ENCODE results near the gene ACSM2B. TPM values are rescaled to one million over a fixed set of nuclear protein-coding genes. Genes with fewer than 3 reads are reported as not detected.

The ACSM2B gene
- total and polyA plus RNA-seq, 8 donors: 0.21 to 0.76 (median 0.53) TPM; not detected in 4

DNA sequence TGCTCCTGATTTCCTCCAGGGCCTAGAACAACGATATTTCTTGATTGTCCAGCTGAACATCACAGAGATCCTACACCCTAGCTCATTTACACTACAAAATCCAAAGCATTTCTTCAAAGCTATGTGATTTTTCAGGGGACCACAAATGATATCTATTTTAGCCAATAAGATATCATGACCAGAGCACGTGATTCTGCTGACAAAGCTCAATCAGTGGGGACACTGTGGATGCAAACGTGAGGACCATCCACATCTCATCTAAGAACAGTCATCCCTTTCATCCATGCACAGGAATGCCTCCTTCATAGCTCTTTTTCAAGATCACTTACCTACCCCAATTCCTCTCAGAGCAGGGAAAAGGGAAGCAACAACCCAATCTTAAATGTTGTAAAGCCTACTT is 56.9 kb downstream of the ACSM2B start:
- H3K36me3 ChIP-seq: no peaks in the 10 kb centered on the region
- H3K27ac ChIP-seq: no peak overlapping the region
- H3K9me3 ChIP-seq: no peaks in the 10 kb centered on the region
- ATAC-seq (no peak), FAIRE-seq (no peak), DNase-seq (no peak)
- WGBS, 2 donors: 47 to 48% methylated on average over 3 of the region's 3 CpGs
- H3K27me3 ChIP-seq: no peaks in the 10 kb centered on the region
- TF ChIP-seq, protein P1, sequence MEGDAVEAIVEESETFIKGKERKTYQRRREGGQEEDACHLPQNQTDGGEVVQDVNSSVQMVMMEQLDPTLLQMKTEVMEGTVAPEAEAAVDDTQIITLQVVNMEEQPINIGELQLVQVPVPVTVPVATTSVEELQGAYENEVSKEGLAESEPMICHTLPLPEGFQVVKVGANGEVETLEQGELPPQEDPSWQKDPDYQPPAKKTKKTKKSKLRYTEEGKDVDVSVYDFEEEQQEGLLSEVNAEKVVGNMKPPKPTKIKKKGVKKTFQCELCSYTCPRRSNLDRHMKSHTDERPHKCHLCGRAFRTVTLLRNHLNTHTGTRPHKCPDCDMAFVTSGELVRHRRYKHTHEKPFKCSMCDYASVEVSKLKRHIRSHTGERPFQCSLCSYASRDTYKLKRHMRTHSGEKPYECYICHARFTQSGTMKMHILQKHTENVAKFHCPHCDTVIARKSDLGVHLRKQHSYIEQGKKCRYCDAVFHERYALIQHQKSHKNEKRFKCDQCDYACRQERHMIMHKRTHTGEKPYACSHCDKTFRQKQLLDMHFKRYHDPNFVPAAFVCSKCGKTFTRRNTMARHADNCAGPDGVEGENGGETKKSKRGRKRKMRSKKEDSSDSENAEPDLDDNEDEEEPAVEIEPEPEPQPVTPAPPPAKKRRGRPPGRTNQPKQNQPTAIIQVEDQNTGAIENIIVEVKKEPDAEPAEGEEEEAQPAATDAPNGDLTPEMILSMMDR (IDR thresholded peaks at IDR 0.05): no peak
- no peak overlapping the region for H3K4me3 ChIP-seq
- H3K4me1 ChIP-seq: no peaks in the 10 kb centered on the region
- intact Hi-C loops (cut with DNase I): no loop called here

DNA sequence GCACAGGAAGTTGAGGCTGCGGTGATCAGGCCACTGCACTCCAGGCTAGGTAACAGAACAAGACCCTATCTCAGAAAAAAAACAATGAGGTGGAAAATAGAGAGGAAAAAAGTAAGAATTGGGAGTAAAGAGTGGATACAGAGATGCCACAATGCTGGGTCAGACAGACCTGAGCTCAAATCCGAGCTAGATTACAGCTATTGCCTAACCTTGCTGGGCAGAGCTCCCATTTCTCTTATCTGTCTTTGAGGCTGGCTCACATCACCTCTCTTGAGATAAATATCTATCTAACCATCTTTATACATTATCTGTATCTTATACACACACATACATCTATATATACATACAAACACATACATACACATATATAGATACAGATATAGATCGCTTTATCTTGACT is 59.0 kb downstream of the ACSM2B start:
- intact Hi-C loops (cut with DNase I): no loop called here
- H3K9me3 ChIP-seq: no peaks in the 10 kb centered on the region
- ATAC-seq (no peak), DNase-seq (no peak), FAIRE-seq (no peak)
- no peaks in the 10 kb centered on the region for H3K36me3 ChIP-seq
- H3K4me1 ChIP-seq: no peaks in the 10 kb centered on the region
- 64 to 75% methylated on average over 3 of the region's 3 CpGs for WGBS, 2 donors
- no peaks in the 10 kb centered on the region for H3K27me3 ChIP-seq
- H3K4me3 ChIP-seq: no peak overlapping the region
- H3K27ac ChIP-seq: no peak overlapping the region
- TF ChIP-seq, protein P1 (IDR thresholded peaks at IDR 0.05): no peak

GRCh38 chr16:20515688-20516090 is 60.5 kb downstream of the ACSM2B start:
- ATAC-seq: no peak
- TF ChIP-seq, protein P1 (IDR thresholded peaks at IDR 0.05): no peak
- Histone ChIP-seq H3K4me1 (no peaks in the 10 kb centered on the region), H3K27ac (no peak overlapping the region), H3K36me3 (no peaks in the 10 kb centered on the region), H3K4me3 (no peak overlapping the region), H3K27me3 (no peaks in the 10 kb centered on the region), H3K9me3 (no peaks in the 10 kb centered on the region)
- no peak for FAIRE-seq
- intact Hi-C loops (cut with DNase I): no loop called here
- DNase-seq: no peak

DNA sequence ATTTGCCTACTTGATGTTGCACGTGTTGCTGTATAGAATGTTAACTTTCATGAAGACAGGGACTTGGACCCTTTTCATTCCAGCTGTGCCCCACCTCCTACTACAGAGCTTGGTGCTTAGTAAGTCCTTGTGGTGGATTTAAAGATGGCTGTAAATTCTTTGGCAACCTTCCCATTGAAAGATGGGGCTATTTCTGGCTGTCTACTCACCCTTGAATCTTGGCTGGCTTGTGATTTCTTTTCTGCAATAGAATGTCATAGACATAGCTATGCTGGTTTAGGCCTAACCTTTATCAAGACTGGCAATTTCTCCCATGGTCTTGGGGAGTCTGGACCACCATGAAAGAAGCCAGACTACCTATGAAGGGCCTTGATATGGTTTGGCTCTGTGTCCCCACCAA is 65.8 kb downstream of the ACSM2B start:
- no peak overlapping the region for H3K27ac ChIP-seq
- H3K4me3 ChIP-seq: no peak overlapping the region
- no peaks in the 10 kb centered on the region for H3K4me1 ChIP-seq
- no peak for FAIRE-seq
- intact Hi-C loops (cut with DNase I): no loop called here
- no peaks in the 10 kb centered on the region for H3K36me3 ChIP-seq
- TF ChIP-seq, protein P1 (IDR thresholded peaks at IDR 0.05): no peak
- H3K27me3 ChIP-seq: no peaks in the 10 kb centered on the region
- no peaks in the 10 kb centered on the region for H3K9me3 ChIP-seq
- 41 to 59% methylated on average over 1 of the region's 1 CpG for WGBS, 2 donors
- no peak for DNase-seq
- no peak for ATAC-seq

DNA sequence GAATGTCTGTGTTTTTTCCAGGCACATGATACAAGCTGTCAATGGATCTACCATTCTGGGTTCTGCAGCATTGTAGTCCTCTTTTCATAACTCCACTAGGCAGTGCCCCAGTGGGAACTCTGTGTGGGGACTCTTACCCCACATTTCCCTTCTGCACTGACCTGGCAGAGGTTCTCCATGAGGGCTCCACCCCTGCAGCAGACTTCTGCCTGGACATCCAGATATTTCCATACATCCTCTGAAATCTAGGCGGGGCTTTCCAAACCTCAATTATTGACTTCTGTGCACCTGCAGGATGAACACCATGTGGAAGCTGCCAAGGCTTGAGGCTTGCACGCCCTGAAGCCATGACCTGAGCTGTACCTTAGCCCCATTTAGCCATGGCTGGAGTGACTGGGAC is 68.9 kb downstream of the ACSM2B start:
- H3K4me3 ChIP-seq: no peak overlapping the region
- H3K9me3 ChIP-seq: no peaks in the 10 kb centered on the region
- intact Hi-C loops (cut with DNase I): no loop called here
- ATAC-seq (no peak), FAIRE-seq (no peak), DNase-seq (no peak)
- WGBS, 2 donors: 57 to 73% methylated on average over 2 of the region's 2 CpGs
- H3K4me1 ChIP-seq: no peaks in the 10 kb centered on the region
- H3K36me3 ChIP-seq: no peaks in the 10 kb centered on the region
- TF ChIP-seq, protein P1 (IDR thresholded peaks at IDR 0.05): no peak
- H3K27me3 ChIP-seq: no peaks in the 10 kb centered on the region
- H3K27ac ChIP-seq: no peak overlapping the region
